ENCODE data around the gene CDK14. TPM values are rescaled to one million over a fixed set of nuclear protein-coding genes. Genes with fewer than 3 reads are reported as not detected.

Gene CDK14
- total RNA-seq, 2 donors from 2014 or later, result 1.9 to 4.9 TPM

- H3K4me3 ChIP-seq, result no peak overlapping the region
- H3K4me1 ChIP-seq, result no peaks in the 10 kb centered on the region
- H3K9me3 ChIP-seq, result no peaks in the 10 kb centered on the region
- intact Hi-C loops (cut with DNase I), result no loop called here
- H3K27ac ChIP-seq, result no peak overlapping the region
- no peaks in the 10 kb centered on the region for H3K36me3 ChIP-seq
- DNase-seq, result no peak
- H3K27me3 ChIP-seq, result no peaks in the 10 kb centered on the region
- TF ChIP-seq CTCF (IDR thresholded peaks at IDR 0.05), result no peak
- H3K9ac ChIP-seq (ENCODE audit: low read depth in 2 of 2, low read length in 2 of 2), result no peak overlapping the region
Measured at GRCh38 chr7:90857603-90858002, 261.5 kb downstream of the CDK14 start.

- intact Hi-C loops (cut with DNase I), result no loop called here
- Histone ChIP-seq H3K9me3 (no peaks in the 10 kb centered on the region), H3K9ac (ENCODE audit: low read depth in 2 of 2, low read length in 2 of 2) (no peak overlapping the region), H3K27me3 (no peaks in the 10 kb centered on the region), H3K4me1 (no peaks in the 10 kb centered on the region), H3K4me3 (no peak overlapping the region), H3K27ac (no peak overlapping the region), H3K36me3 (no peaks in the 10 kb centered on the region)
- no peak for TF ChIP-seq CTCF (IDR thresholded peaks at IDR 0.05)
- no peak for DNase-seq
Measured at GRCh38 chr7:90858546-90858945, 262.4 kb downstream of the CDK14 start.

- intact Hi-C loops (cut with DNase I), result no loop called here
- H3K9me3 ChIP-seq, result no peaks in the 10 kb centered on the region
- no peak overlapping the region for H3K9ac ChIP-seq (ENCODE audit: low read depth in 2 of 2, low read length in 2 of 2)
- no peaks in the 10 kb centered on the region for H3K36me3 ChIP-seq
- no peak overlapping the region for H3K4me3 ChIP-seq
- H3K27me3 ChIP-seq, result no peaks in the 10 kb centered on the region
- DNase-seq, result no peak
- H3K27ac ChIP-seq, result no peak overlapping the region
- no peaks in the 10 kb centered on the region for H3K4me1 ChIP-seq
- no peak for TF ChIP-seq CTCF (IDR thresholded peaks at IDR 0.05)
Measured at GRCh38 chr7:90859521-90859920, 263.4 kb downstream of the CDK14 start.

- no peaks in the 10 kb centered on the region for H3K4me1 ChIP-seq
- no peak overlapping the region for H3K4me3 ChIP-seq
- no peak for DNase-seq
- no peak for TF ChIP-seq CTCF (IDR thresholded peaks at IDR 0.05)
- intact Hi-C loops (cut with DNase I), result no loop called here
- H3K27ac ChIP-seq, result no peak overlapping the region
- no peaks in the 10 kb centered on the region for H3K27me3 ChIP-seq
- H3K36me3 ChIP-seq, result no peaks in the 10 kb centered on the region
- H3K9ac ChIP-seq (ENCODE audit: low read depth in 2 of 2, low read length in 2 of 2), result no peak overlapping the region
- H3K9me3 ChIP-seq, result no peaks in the 10 kb centered on the region
Measured at GRCh38 chr7:90864088-90864487, 268.0 kb downstream of the CDK14 start.

GRCh38 chr7:90869335-90869734 lies 273.2 kb downstream of the CDK14 start:
- no peaks in the 10 kb centered on the region for H3K4me1 ChIP-seq
- no peak overlapping the region for H3K9ac ChIP-seq (ENCODE audit: low read depth in 2 of 2, low read length in 2 of 2)
- H3K36me3 ChIP-seq, result no peaks in the 10 kb centered on the region
- TF ChIP-seq CTCF (IDR thresholded peaks at IDR 0.05), result no peak
- no peaks in the 10 kb centered on the region for H3K9me3 ChIP-seq
- DNase-seq, result no peak
- no peak overlapping the region for H3K27ac ChIP-seq
- H3K4me3 ChIP-seq, result no peak overlapping the region
- intact Hi-C loops (cut with DNase I), result no loop called here
- H3K27me3 ChIP-seq, result no peaks in the 10 kb centered on the region

GRCh38 chr7:90876701-90877100 lies 280.6 kb downstream of the CDK14 start:
- no peak for DNase-seq
- Histone ChIP-seq H3K9ac (ENCODE audit: low read depth in 2 of 2, low read length in 2 of 2) (no peak overlapping the region), H3K9me3 (no peaks in the 10 kb centered on the region), H3K4me3 (no peak overlapping the region), H3K4me1 (no peaks in the 10 kb centered on the region), H3K27me3 (no peaks in the 10 kb centered on the region), H3K36me3 (no peaks in the 10 kb centered on the region), H3K27ac (no peak overlapping the region)
- intact Hi-C loops (cut with DNase I), result no loop called here
- TF ChIP-seq CTCF (IDR thresholded peaks at IDR 0.05), result no peak

Data from colonic mucosa (tissue), 4 donors.